HepG2 (cell line): ENCODE measurements around the gene TXNDC9. TPM values are rescaled to one million over a fixed set of nuclear protein-coding genes. Genes with fewer than 3 reads are reported as not detected.

Experiments
- ATF1 ChIP-seq: IDR thresholded peaks from 2 replicates; pipeline ENCODE4 v1.6.1; 2016; ENCODE audit warnings: mild to moderate bottlenecking, control low read depth
- CBFB ChIP-seq: sonication (generic); formaldehyde crosslinking; IDR thresholded peaks from 2 replicates; pipeline ENCODE4 v1.4.0; 2020; ENCODE audit warnings: missing genetic modification reagents
- CBX1 ChIP-seq: IDR thresholded peaks from one replicate; pipeline ENCODE4 v1.6.1; 2016; ENCODE audit warnings: antibody characterized with exemption, low read depth
- GFI1 ChIP-seq: sonication (generic); formaldehyde crosslinking; IDR thresholded peaks from 2 replicates; pipeline ENCODE4 v1.5.0; 2020; ENCODE audit warnings: missing genetic modification reagents, mild to moderate bottlenecking, borderline replicate concordance
- GTF2F1 ChIP-seq: fragments of 150-350 bp; IDR thresholded peaks from 2 replicates; pipeline ENCODE4 v1.6.1; 2014; ENCODE audit warnings: low read length
- MTA3 ChIP-seq: sonication (generic); formaldehyde crosslinking; IDR thresholded peaks from 2 replicates; pipeline ENCODE4 v1.4.0; 2020; ENCODE audit warnings: missing genetic modification reagents
- PLRG1 ChIP-seq: fragments of 450-650 bp; conservative IDR thresholded peaks from 2 replicates; pipeline ENCODE4 v1.6.1; 2016
- PPARG ChIP-seq: conservative IDR thresholded peaks from 2 replicates; pipeline ENCODE4 v1.6.1; 2016; ENCODE audit warnings: missing biosample characterization, missing genetic modification reagents
- RBFOX2 ChIP-seq: fragments of 200-400 bp; formaldehyde crosslinking; IDR thresholded peaks from 2 replicates; pipeline ENCODE4 v1.6.1; 2017; ENCODE audit warnings: low read depth, mild to moderate bottlenecking, low read length
- STAG1 ChIP-seq: sonication (generic); formaldehyde crosslinking; IDR thresholded peaks from 2 replicates; pipeline ENCODE4 v1.4.0; 2020; ENCODE audit warnings: missing genetic modification reagents
- XRCC5 ChIP-seq: fragments of 200-400 bp; formaldehyde crosslinking; optimal IDR thresholded peaks from 2 replicates; pipeline ENCODE3; 2017; ENCODE audit warnings: mild to moderate bottlenecking, low read length
- ZC3H13 ChIP-seq: sonication (generic); formaldehyde crosslinking; IDR thresholded peaks from 2 replicates; pipeline ENCODE4 v1.8.1; 2023; ENCODE audit warnings: mild to moderate bottlenecking, missing genetic modification reagents, moderate library complexity
- ZNF225 ChIP-seq: sonication (generic); formaldehyde crosslinking; IDR thresholded peaks from 2 replicates; pipeline ENCODE4 v1.4.0; 2020; ENCODE audit warnings: mild to moderate bottlenecking, missing genetic modification reagents
- ZNF326 ChIP-seq: sonication (generic); formaldehyde crosslinking; IDR thresholded peaks from 2 replicates; pipeline ENCODE4 v1.4.0; 2020; ENCODE audit warnings: missing genetic modification reagents, borderline replicate concordance
- ZNF329 ChIP-seq: sonication (generic); formaldehyde crosslinking; IDR thresholded peaks from 2 replicates; pipeline ENCODE4 v1.9.0; 2021; ENCODE audit warnings: low read depth, mild to moderate bottlenecking, missing genetic modification reagents
- ZNF431 ChIP-seq: sonication (generic); formaldehyde crosslinking; IDR thresholded peaks from 2 replicates; pipeline ENCODE4 v1.9.0; 2022; ENCODE audit warnings: missing genetic modification reagents, low read depth, mild to moderate bottlenecking, borderline replicate concordance
- ZNF672 ChIP-seq: sonication (generic); formaldehyde crosslinking; IDR thresholded peaks from 2 replicates; pipeline ENCODE4 v1.8.1; 2022; ENCODE audit warnings: missing genetic modification reagents
- polyA plus RNA-seq, 8 experiments: library from polyadenylated mRNA; depleted of rRNA in 3 of 8; stranded (reverse) in 7 of 8; unstranded in 1 of 8; fragments of >200 nt; fragmentation: Illumina TruSeq in 4 of 8; extraction: Trizol in 4 of 8; gene quantifications; 2 replicates each; pipeline versions ENCODE4 v1.2.1 to v1.2.3, GENCODE V29; 2011 to 2016; ENCODE audit warnings: low read depth in 4 of 8, missing spikeins in 1 of 8, mixed read lengths in 1 of 8; ENCODE audit not compliant: insufficient read depth in 1 of 8
- total RNA-seq, 5 experiments: library from RNA; depleted of rRNA; stranded (reverse); fragments of >200 nt; fragmentation: Illumina TruSeq; extraction: Trizol; gene quantifications; 2 replicates each; pipeline ENCODE4 v1.2.3, GENCODE V29; 2016; ENCODE audit warnings: low read depth in 1 of 5
- TF ChIP-seq, protein P1 (sequence below): sonication (generic); formaldehyde crosslinking; IDR thresholded peaks from 2 replicates; pipeline ENCODE4 v1.4.0; 2020; ENCODE audit warnings: mild to moderate bottlenecking, missing genetic modification reagents
- TF ChIP-seq, protein P2 (sequence below): sonication (generic); formaldehyde crosslinking; IDR thresholded peaks from 2 replicates; pipeline ENCODE4 v1.8.0; 2022; ENCODE audit warnings: missing genetic modification reagents, mild to moderate bottlenecking, moderate library complexity, borderline replicate concordance
- TF ChIP-seq, protein P3 (sequence below): sonication (generic); formaldehyde crosslinking; IDR thresholded peaks from 2 replicates; pipeline ENCODE4 v1.4.0; 2020; ENCODE audit warnings: low read depth, mild to moderate bottlenecking, missing genetic modification reagents
- TF ChIP-seq, protein P4 (sequence below): sonication (generic); formaldehyde crosslinking; IDR thresholded peaks from 2 replicates; pipeline ENCODE4 v1.4.0; 2020; ENCODE audit warnings: missing genetic modification reagents
- TF ChIP-seq, protein P5 (sequence below): sonication (generic); formaldehyde crosslinking; IDR thresholded peaks from 2 replicates; pipeline ENCODE4 v1.8.1; 2023; ENCODE audit warnings: mild to moderate bottlenecking, missing genetic modification reagents, borderline replicate concordance

Gene TXNDC9
- total and polyA plus RNA-seq, 2 of the 13 experiments (the other 11 are each of a cell fraction or from before 2014, with no cell fraction given), result 35.2 to 94.6 TPM

DNA sequence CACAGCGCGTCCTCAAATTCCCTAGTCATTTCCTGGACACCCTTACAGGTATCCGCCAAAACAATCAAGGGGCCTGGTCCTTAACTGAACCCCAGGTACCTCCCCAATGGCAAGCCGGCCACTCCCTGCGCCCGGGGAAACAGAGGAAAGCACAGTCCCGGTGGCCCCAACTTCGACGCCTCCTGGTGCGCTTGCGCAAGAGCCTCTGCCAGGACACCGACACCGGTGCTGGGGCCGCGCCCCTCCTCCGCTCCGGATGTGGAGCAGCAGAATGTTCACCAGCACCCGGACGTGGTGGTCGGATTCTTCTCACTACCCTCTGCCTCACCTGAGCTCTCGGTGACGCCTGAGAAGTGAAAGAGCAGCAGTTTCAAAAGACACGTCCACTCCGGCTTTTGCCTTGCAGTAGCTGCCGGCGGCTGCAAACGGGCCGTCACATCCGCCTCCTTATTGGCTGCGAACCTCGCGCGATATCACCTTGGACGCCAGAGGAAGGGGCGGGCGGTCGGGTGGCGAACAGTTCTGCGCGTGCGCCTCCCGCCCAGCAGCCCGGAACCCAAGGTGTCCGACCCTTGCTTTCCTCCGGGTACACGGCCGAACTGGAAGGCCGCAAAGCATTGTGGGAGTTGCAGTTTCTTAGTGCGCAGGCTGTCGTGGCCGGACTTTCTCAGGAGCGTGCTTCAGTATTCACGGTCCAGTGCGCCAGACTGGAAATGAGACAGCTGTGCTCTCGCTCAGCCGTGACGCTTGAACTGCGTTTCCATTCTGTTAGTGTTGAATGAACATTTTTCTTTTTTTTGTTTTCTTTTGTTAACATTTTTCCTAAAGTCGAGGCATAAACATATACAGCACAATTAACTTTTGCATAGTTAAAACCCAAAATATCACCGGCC, at the start of gene TXNDC9 (continued):
- TF ChIP-seq, protein P1, sequence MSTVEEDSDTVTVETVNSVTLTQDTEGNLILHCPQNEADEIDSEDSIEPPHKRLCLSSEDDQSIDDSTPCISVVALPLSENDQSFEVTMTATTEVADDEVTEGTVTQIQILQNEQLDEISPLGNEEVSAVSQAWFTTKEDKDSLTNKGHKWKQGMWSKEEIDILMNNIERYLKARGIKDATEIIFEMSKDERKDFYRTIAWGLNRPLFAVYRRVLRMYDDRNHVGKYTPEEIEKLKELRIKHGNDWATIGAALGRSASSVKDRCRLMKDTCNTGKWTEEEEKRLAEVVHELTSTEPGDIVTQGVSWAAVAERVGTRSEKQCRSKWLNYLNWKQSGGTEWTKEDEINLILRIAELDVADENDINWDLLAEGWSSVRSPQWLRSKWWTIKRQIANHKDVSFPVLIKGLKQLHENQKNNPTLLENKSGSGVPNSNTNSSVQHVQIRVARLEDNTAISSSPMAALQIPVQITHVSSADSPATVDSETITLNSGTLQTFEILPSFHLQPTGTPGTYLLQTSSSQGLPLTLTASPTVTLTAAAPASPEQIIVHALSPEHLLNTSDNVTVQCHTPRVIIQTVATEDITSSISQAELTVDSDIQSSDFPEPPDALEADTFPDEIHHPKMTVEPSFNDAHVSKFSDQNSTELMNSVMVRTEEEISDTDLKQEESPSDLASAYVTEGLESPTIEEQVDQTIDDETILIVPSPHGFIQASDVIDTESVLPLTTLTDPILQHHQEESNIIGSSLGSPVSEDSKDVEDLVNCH, result 0 out of 2 replicates have a peak, but pooled peaks have one; percentile 74
- TF ChIP-seq PLRG1 (no peak), PPARG (CRISPR knock-in tag) (no peak; the same call in none of the 2 replicates), ATF1 (0 out of 2 replicates have a peak, but pooled peaks have one; percentile 0), ZNF225 (CRISPR knock-in tag) (peak; percentile 86), ZNF326 (CRISPR knock-in tag) (no peak), ZNF329 (CRISPR knock-in tag) (peak; percentile 72; the same call in 1 of the 2 replicates), STAG1 (CRISPR knock-in tag) (peak; percentile 30), GTF2F1 (no peak), CBFB (peak; percentile 93), GFI1 (peak; percentile 62; the same call in 1 of the 2 replicates), XRCC5 (no peak), CBX1 (peak; percentile 65), ZC3H13 (no peak; the same call in 1 of the 2 replicates), ZNF672 (CRISPR knock-in tag) (no peak), ZNF431 (CRISPR knock-in tag) (peak; percentile 97), MTA3 (CRISPR knock-in tag) (no peak), RBFOX2 (peak; percentile 93)
- TF ChIP-seq, protein P2, sequence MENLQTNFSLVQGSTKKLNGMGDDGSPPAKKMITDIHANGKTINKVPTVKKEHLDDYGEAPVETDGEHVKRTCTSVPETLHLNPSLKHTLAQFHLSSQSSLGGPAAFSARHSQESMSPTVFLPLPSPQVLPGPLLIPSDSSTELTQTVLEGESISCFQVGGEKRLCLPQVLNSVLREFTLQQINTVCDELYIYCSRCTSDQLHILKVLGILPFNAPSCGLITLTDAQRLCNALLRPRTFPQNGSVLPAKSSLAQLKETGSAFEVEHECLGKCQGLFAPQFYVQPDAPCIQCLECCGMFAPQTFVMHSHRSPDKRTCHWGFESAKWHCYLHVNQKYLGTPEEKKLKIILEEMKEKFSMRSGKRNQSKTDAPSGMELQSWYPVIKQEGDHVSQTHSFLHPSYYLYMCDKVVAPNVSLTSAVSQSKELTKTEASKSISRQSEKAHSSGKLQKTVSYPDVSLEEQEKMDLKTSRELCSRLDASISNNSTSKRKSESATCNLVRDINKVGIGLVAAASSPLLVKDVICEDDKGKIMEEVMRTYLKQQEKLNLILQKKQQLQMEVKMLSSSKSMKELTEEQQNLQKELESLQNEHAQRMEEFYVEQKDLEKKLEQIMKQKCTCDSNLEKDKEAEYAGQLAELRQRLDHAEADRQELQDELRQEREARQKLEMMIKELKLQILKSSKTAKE (CRISPR knock-in tag), result no peak
- TF ChIP-seq, protein P3, sequence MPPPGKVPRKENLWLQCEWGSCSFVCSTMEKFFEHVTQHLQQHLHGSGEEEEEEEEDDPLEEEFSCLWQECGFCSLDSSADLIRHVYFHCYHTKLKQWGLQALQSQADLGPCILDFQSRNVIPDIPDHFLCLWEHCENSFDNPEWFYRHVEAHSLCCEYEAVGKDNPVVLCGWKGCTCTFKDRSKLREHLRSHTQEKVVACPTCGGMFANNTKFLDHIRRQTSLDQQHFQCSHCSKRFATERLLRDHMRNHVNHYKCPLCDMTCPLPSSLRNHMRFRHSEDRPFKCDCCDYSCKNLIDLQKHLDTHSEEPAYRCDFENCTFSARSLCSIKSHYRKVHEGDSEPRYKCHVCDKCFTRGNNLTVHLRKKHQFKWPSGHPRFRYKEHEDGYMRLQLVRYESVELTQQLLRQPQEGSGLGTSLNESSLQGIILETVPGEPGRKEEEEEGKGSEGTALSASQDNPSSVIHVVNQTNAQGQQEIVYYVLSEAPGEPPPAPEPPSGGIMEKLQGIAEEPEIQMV (CRISPR knock-in tag), result peak; percentile 77; the same call in 1 of the 2 replicates
- TF ChIP-seq, protein P4, sequence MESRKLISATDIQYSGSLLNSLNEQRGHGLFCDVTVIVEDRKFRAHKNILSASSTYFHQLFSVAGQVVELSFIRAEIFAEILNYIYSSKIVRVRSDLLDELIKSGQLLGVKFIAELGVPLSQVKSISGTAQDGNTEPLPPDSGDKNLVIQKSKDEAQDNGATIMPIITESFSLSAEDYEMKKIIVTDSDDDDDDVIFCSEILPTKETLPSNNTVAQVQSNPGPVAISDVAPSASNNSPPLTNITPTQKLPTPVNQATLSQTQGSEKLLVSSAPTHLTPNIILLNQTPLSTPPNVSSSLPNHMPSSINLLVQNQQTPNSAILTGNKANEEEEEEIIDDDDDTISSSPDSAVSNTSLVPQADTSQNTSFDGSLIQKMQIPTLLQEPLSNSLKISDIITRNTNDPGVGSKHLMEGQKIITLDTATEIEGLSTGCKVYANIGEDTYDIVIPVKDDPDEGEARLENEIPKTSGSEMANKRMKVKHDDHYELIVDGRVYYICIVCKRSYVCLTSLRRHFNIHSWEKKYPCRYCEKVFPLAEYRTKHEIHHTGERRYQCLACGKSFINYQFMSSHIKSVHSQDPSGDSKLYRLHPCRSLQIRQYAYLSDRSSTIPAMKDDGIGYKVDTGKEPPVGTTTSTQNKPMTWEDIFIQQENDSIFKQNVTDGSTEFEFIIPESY, result peak; percentile 71
- TF ChIP-seq, protein P5, sequence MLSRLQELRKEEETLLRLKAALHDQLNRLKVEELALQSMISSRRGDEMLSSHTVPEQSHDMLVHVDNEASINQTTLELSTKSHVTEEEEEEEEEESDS (CRISPR knock-in tag), result no peak
